Stimulated activated CD8-positive, alpha-beta memory T cell treated with anti-CD3 and anti-CD28 coated beads, Interleukin-4, amount 100 ng/mL, for 4 hours (primary cell): ENCODE measurements around the gene OR1I1.
A peak's percentile ranks its signal among the peaks of the same experiment; 100 is the strongest.

Experiments
- DNase-seq, 2 donors: peaks; one replicate each; pipeline ENCODE4 v3.0.0-alpha.2; 2020; ENCODE audit warnings: low read depth in 2 of 2, low spot score in 1 of 2

The OR1I1 gene

GRCh38 chr19:15116856-15117255 is 34.8 kb downstream of the OR1I1 start:
- no peak for DNase-seq

GRCh38 chr19:15118248-15118647 is 36.2 kb downstream of the OR1I1 start:
- no peak for DNase-seq

GRCh38 chr19:15118789-15119494 is 36.9 kb downstream of the OR1I1 start:
- no peak for DNase-seq

GRCh38 chr19:15120135-15121026 is 38.4 kb downstream of the OR1I1 start:
- no peak for DNase-seq

- DNase-seq: no peak
These were observed 40.5 kb downstream of the OR1I1 start for GRCh38 chr19:15122331-15123030.

GRCh38 chr19:15123031-15123890 is 41.2 kb downstream of the OR1I1 start:
- no peak for DNase-seq

- no peak for DNase-seq
These were observed 41.9 kb downstream of the OR1I1 start for GRCh38 chr19:15123900-15124299.

- no peak for DNase-seq
These were observed 42.7 kb downstream of the OR1I1 start for GRCh38 chr19:15124572-15125231.

GRCh38 chr19:15125232-15126067 is 43.4 kb downstream of the OR1I1 start:
- DNase-seq: peak; percentile 92 to 97

GRCh38 chr19:15126131-15126910 is 44.3 kb downstream of the OR1I1 start:
- no peak for DNase-seq

GRCh38 chr19:15128162-15128770 is 46.3 kb downstream of the OR1I1 start:
- DNase-seq: no peak

- DNase-seq: peak in 1 of 2 donors; percentile 35
These were observed 48.0 kb downstream of the OR1I1 start for GRCh38 chr19:15129856-15130585.

- no peak for DNase-seq
These were observed 54.4 kb downstream of the OR1I1 start for GRCh38 chr19:15136234-15136954.

GRCh38 chr19:15137777-15138176 is 55.8 kb downstream of the OR1I1 start:
- no peak for DNase-seq

GRCh38 chr19:15138427-15138826 is 56.4 kb downstream of the OR1I1 start:
- no peak for DNase-seq

GRCh38 chr19:15141143-15141542 is 59.1 kb downstream of the OR1I1 start:
- DNase-seq: no peak

GRCh38 chr19:15142313-15142712 is 60.3 kb downstream of the OR1I1 start:
- no peak for DNase-seq
